Measurements from ENCODE around the gene FBXL5. TPM values are rescaled to one million over a fixed set of nuclear protein-coding genes. Genes with fewer than 3 reads are reported as not detected.

Gene FBXL5
- total RNA-seq, 1 experiment from 2014 or later, result 69.6 TPM

DNA sequence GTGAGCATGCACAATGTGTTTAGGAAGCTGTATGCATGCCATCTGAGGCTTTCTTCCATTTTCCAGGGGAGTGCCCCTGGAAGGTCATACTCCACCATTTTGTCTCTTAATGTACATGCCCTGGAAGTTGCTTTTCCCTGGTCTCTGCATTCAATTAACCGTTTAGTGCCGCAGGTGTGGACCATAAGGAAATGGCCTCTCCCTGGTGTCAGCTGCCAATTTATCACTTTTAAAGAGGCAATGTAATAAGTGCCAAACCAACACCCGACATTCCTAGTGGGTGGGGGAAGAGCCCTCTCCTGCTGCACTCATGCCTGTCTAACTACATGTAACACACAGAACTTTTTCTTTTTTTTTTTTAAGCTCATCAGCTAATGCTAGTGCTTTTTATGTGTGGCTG is 40.6 kb upstream of the FBXL5 start (continued):
- TF ChIP-seq, protein P1, sequence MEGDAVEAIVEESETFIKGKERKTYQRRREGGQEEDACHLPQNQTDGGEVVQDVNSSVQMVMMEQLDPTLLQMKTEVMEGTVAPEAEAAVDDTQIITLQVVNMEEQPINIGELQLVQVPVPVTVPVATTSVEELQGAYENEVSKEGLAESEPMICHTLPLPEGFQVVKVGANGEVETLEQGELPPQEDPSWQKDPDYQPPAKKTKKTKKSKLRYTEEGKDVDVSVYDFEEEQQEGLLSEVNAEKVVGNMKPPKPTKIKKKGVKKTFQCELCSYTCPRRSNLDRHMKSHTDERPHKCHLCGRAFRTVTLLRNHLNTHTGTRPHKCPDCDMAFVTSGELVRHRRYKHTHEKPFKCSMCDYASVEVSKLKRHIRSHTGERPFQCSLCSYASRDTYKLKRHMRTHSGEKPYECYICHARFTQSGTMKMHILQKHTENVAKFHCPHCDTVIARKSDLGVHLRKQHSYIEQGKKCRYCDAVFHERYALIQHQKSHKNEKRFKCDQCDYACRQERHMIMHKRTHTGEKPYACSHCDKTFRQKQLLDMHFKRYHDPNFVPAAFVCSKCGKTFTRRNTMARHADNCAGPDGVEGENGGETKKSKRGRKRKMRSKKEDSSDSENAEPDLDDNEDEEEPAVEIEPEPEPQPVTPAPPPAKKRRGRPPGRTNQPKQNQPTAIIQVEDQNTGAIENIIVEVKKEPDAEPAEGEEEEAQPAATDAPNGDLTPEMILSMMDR (IDR thresholded peaks at IDR 0.05), result no peak

DNA sequence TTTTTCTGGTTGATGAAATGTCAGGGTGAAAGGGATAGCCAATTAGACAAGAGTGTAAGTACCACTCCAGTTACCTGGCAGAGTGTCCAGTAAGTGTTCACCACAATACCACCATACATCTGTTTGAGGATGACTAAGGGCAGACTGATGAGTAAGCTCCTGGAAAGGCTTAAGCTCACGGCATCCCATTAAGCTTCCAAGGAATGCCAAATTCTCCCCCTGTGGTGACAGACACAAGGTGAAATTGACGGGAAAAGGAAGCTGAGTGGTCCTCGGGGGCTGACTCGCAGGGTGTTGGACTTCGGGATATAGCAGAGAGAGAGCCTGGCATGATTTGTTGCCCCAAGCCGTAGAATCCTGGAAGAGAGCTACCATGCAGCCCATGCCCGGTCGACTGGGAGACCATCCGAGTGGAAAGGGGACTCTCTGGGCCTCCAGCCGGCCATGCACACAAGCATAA is 40.1 kb upstream of the FBXL5 start:
- POLR2A ChIA-PET, result no interaction called here
- Mint-ChIP-seq H3K9me3 (peaks cover 40% of the 10 kb centered on the region), H3K4me3 (no peak overlapping the region), H3K36me3 (peaks cover 12% of the 10 kb centered on the region), H3K4me1 (peaks cover 49% of the 10 kb centered on the region), H3K27ac (no peak overlapping the region), H3K27me3 (ENCODE audit: low read depth) (no peaks in the 10 kb centered on the region; the same call in 1 of the 2 replicates)
- CTCF ChIA-PET, result interaction anchor here (0.6 to 0.8 kb wide), 3 partner anchors 20 to 53 kb away, joined by 3 to 4 read pairs (median 3); no protein-coding TSS in a partner anchor
- DNase-seq (ENCODE audit: low spot score) (peak; percentile 23), ATAC-seq (peak; percentile 70)
- TF ChIP-seq ZNF219 (CRISPR knock-in tag; IDR thresholded peaks at IDR 0.05; ENCODE audit: borderline replicate concordance), result no peak

DNA sequence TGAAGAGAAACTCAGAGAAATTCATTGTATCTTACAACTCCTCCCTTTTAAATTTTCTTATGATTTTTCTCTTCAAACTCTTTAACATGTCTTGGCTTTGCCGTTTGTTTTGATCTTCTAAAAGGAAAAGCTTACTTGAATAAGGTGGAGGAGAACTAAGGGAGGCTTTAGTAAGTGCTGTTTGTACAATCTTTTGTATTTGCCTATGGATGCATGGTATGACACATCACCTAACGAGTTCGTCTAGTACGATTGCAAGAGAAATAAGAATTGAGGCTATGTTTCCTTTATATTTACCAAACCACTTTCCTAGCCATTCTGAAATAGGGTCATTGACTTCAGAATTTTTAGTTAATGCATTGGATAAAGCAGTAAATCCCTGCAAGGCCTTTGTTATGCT is 39.3 kb upstream of the FBXL5 start:
- ChIA-PET POLR2A (no interaction called here), CTCF (no interaction called here)
- Mint-ChIP-seq H3K4me3 (no peak overlapping the region), H3K4me1 (peaks cover 49% of the 10 kb centered on the region), H3K27me3 (ENCODE audit: low read depth) (no peaks in the 10 kb centered on the region; the same call in 1 of the 2 replicates), H3K36me3 (peaks cover 12% of the 10 kb centered on the region), H3K9me3 (peaks cover 34% of the 10 kb centered on the region), H3K27ac (no peak overlapping the region)
- TF ChIP-seq NR1H2 (CRISPR knock-in tag; IDR thresholded peaks at IDR 0.05) (no peak), ETV6 (CRISPR knock-in tag; IDR thresholded peaks at IDR 0.05) (no peak), OVOL2 (CRISPR knock-in tag; IDR thresholded peaks at IDR 0.05; ENCODE audit: borderline replicate concordance) (no peak), CBFB (CRISPR knock-in tag; IDR thresholded peaks at IDR 0.05; ENCODE audit: low read depth) (no peak), ZNF263 (CRISPR knock-in tag; IDR thresholded peaks at IDR 0.05; ENCODE audit: low read depth) (no peak), ZNF423 (CRISPR knock-in tag; IDR thresholded peaks at IDR 0.05) (no peak), NR3C1 (CRISPR knock-in tag; conservative IDR thresholded peaks at IDR 0.05; ENCODE audit: low read depth) (no peak), EMX1 (CRISPR knock-in tag; IDR thresholded peaks at IDR 0.05) (no peak), NFE2L1 (CRISPR knock-in tag; IDR thresholded peaks at IDR 0.05) (no peak), SP1 (CRISPR knock-in tag; conservative IDR thresholded peaks at IDR 0.05) (no peak), CREM (CRISPR knock-in tag; IDR thresholded peaks at IDR 0.05) (no peak)
- TF ChIP-seq, protein P2, sequence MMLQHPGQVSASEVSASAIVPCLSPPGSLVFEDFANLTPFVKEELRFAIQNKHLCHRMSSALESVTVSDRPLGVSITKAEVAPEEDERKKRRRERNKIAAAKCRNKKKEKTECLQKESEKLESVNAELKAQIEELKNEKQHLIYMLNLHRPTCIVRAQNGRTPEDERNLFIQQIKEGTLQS (CRISPR knock-in tag; conservative IDR thresholded peaks at IDR 0.05), result no peak
- TF ChIP-seq, protein P3, sequence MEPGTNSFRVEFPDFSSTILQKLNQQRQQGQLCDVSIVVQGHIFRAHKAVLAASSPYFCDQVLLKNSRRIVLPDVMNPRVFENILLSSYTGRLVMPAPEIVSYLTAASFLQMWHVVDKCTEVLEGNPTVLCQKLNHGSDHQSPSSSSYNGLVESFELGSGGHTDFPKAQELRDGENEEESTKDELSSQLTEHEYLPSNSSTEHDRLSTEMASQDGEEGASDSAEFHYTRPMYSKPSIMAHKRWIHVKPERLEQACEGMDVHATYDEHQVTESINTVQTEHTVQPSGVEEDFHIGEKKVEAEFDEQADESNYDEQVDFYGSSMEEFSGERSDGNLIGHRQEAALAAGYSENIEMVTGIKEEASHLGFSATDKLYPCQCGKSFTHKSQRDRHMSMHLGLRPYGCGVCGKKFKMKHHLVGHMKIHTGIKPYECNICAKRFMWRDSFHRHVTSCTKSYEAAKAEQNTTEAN (CRISPR knock-in tag; IDR thresholded peaks at IDR 0.05), result no peak
- TF ChIP-seq, protein P4, sequence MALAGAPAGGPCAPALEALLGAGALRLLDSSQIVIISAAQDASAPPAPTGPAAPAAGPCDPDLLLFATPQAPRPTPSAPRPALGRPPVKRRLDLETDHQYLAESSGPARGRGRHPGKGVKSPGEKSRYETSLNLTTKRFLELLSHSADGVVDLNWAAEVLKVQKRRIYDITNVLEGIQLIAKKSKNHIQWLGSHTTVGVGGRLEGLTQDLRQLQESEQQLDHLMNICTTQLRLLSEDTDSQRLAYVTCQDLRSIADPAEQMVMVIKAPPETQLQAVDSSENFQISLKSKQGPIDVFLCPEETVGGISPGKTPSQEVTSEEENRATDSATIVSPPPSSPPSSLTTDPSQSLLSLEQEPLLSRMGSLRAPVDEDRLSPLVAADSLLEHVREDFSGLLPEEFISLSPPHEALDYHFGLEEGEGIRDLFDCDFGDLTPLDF (CRISPR knock-in tag; IDR thresholded peaks at IDR 0.05), result no peak
- TF ChIP-seq, protein P5, sequence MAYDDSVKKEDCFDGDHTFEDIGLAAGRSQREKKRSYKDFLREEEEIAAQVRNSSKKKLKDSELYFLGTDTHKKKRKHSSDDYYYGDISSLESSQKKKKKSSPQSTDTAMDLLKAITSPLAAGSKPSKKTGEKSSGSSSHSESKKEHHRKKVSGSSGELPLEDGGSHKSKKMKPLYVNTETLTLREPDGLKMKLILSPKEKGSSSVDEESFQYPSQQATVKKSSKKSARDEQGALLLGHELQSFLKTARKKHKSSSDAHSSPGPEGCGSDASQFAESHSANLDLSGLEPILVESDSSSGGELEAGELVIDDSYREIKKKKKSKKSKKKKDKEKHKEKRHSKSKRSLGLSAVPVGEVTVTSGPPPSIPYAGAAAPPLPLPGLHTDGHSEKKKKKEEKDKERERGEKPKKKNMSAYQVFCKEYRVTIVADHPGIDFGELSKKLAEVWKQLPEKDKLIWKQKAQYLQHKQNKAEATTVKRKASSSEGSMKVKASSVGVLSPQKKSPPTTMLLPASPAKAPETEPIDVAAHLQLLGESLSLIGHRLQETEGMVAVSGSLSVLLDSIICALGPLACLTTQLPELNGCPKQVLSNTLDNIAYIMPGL (CRISPR knock-in tag; IDR thresholded peaks at IDR 0.05), result no peak
- TF ChIP-seq, protein P6, sequence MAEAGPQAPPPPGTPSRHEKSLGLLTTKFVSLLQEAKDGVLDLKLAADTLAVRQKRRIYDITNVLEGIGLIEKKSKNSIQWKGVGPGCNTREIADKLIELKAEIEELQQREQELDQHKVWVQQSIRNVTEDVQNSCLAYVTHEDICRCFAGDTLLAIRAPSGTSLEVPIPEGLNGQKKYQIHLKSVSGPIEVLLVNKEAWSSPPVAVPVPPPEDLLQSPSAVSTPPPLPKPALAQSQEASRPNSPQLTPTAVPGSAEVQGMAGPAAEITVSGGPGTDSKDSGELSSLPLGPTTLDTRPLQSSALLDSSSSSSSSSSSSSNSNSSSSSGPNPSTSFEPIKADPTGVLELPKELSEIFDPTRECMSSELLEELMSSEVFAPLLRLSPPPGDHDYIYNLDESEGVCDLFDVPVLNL (CRISPR knock-in tag; IDR thresholded peaks at IDR 0.05; ENCODE audit: borderline replicate concordance, low read depth), result no peak
- no peak for DNase-seq (ENCODE audit: low spot score)
- ATAC-seq, result no peak
